Measurements from ENCODE around the gene DPYD.

The DPYD gene

DNA sequence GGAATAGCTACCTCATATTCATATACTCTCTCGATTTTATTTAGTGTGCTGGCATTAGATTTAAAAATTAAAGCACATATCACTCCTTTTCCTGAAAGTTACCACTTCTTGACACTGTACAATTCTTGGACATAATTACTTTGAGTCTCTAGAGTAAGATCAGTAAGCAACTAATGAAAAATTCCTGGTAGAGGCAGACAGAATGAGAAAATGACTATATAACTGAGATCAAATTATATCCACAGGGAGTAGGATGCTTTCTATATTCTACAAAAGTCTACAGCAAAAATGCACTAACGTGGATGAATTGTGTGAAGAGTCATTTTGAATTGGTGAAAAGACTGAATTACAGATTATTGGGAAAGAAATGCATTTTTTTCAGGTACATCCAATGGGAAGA lies 753.6 kb downstream of the DPYD start:
- Histone ChIP-seq H3K27ac (ENCODE audit: low read depth, low read length) (no peak overlapping the region), H3K36me3 (ENCODE audit: insufficient read depth, low read length) (no peaks in the 10 kb centered on the region), H3K9ac (ENCODE audit: low read depth, low read length) (no peak overlapping the region), H3K4me1 (ENCODE audit: insufficient read depth, low read length) (no peaks in the 10 kb centered on the region), H3K9me3 (ENCODE audit: insufficient read depth, low read depth, low read length) (0 out of 2 replicates have a peak, but pooled peaks cover 4% of the 10 kb centered on the region), H3K27me3 (ENCODE audit: insufficient read depth, low read length) (no peaks in the 10 kb centered on the region), H3K4me3 (ENCODE audit: low read length) (no peak overlapping the region)
- WGBS, result 69% methylated on average over 2 of the region's 2 CpGs

DNA sequence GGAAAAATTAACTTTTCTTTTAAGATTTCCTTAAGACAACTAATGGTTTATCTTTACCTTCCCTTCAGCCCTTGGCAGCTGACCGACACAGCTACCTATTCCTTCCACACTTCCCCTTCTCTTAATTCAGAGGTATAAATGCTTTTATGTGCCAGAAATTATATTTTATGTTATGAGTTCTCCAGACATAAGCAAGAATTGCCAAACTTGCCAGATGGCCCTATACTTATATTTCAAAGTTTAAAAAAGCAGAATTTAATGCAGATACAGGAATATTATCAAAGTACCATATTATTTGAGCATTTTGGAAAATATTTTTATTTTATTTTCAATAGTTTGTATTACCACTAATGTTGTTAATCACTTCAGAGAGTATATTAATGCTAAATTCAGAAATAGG lies 754.2 kb downstream of the DPYD start:
- no peak overlapping the region for H3K4me3 ChIP-seq (ENCODE audit: low read length)
- H3K9ac ChIP-seq (ENCODE audit: low read depth, low read length), result no peak overlapping the region
- no peaks in the 10 kb centered on the region for H3K4me1 ChIP-seq (ENCODE audit: insufficient read depth, low read length)
- 0 out of 2 replicates have a peak, but pooled peaks cover 4% of the 10 kb centered on the region for H3K9me3 ChIP-seq (ENCODE audit: insufficient read depth, low read depth, low read length)
- no peaks in the 10 kb centered on the region for H3K27me3 ChIP-seq (ENCODE audit: insufficient read depth, low read length)
- no peaks in the 10 kb centered on the region for H3K36me3 ChIP-seq (ENCODE audit: insufficient read depth, low read length)
- no peak overlapping the region for H3K27ac ChIP-seq (ENCODE audit: low read depth, low read length)
- WGBS, result 83% methylated on average over 1 of the region's 1 CpG

DNA sequence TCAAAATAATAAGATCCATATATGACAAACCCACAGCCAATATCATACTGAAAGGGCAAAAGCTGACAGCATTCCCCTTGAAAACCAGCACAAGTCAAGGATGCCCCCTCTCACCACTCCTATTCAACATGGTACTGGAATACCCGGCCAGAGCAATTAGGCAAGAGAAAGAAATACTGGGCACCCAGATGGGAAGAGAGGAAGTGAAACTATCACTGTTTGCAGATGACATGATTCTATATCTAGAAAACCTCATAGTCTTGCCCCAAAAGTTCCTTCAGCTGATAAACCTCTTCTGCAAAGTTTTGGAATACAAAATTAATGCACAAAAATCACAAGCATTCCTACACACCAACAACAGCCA lies 756.6 kb downstream of the DPYD start:
- Histone ChIP-seq H3K27me3 (ENCODE audit: insufficient read depth, low read length) (no peaks in the 10 kb centered on the region), H3K9ac (ENCODE audit: low read depth, low read length) (no peak overlapping the region), H3K4me1 (ENCODE audit: insufficient read depth, low read length) (no peaks in the 10 kb centered on the region), H3K9me3 (ENCODE audit: insufficient read depth, low read depth, low read length) (0 out of 2 replicates have a peak, but pooled peaks cover 4% of the 10 kb centered on the region), H3K4me3 (ENCODE audit: low read length) (no peak overlapping the region), H3K27ac (ENCODE audit: low read depth, low read length) (no peak overlapping the region), H3K36me3 (ENCODE audit: insufficient read depth, low read length) (no peaks in the 10 kb centered on the region)
- WGBS, result 100% methylated on average over 1 of the region's 1 CpG

DNA sequence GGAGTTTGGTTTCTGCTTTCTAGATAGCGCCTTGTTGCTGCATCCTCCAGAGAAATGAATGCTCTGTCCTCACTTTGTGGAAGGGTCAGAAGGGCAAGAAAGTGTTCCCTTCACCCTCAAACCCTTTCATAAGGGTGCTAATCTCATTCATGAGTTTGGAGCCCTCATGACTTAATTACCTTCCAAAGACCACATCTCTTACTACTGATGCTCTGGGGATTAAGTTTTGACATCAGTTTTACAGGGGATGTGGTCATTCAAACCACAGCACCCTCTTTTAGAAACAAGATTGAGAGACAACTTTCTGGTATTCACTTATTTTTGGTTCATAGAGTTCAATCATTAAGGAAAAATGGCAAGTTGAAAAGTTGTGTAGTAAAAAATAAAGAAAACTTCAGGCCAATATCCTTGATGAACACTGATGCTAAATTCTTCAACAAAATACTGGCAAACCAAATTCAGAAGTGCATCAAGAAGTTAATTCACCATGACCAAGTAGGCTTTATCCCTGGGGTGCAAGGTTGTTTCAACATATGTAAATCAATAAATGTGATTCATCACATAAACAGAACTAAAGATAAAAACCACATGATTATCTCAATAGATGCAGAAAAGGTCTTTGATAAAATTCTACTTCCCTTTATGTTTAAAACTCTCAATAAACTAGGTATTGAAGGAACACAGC lies 757.1 kb downstream of the DPYD start:
- Histone ChIP-seq H3K4me1 (ENCODE audit: insufficient read depth, low read length) (no peaks in the 10 kb centered on the region), H3K9me3 (ENCODE audit: insufficient read depth, low read depth, low read length) (0 out of 2 replicates have a peak, but pooled peaks cover 4% of the 10 kb centered on the region), H3K27me3 (ENCODE audit: insufficient read depth, low read length) (no peaks in the 10 kb centered on the region), H3K9ac (ENCODE audit: low read depth, low read length) (no peak overlapping the region), H3K4me3 (ENCODE audit: low read length) (no peak overlapping the region), H3K36me3 (ENCODE audit: insufficient read depth, low read length) (no peaks in the 10 kb centered on the region), H3K27ac (ENCODE audit: low read depth, low read length) (no peak overlapping the region)
- 100% methylated on average over 1 of the region's 1 CpG for WGBS

DNA sequence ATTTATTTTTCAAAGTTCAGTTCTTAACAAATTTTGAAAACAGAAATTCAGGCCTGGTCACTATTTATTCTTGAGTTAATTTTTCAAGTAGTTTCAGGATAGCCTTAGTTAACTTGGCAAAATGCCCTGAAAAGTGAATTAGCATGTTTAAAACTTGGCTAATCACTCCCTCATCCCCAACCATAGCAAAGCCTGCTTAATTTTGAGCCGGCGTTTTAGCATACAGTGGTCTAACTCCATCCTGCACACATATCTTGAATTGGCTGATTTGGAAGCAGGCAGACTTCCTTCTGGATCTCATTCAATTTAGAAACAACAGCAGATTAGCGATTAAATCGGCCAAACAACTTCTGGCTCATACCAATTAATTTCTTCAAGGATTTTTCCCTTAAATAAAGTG lies 760.0 kb downstream of the DPYD start:
- H3K36me3 ChIP-seq (ENCODE audit: insufficient read depth, low read length), result no peaks in the 10 kb centered on the region
- H3K9me3 ChIP-seq (ENCODE audit: insufficient read depth, low read depth, low read length), result 0 out of 2 replicates have a peak, but pooled peaks cover 4% of the 10 kb centered on the region
- H3K9ac ChIP-seq (ENCODE audit: low read depth, low read length), result no peak overlapping the region
- H3K4me3 ChIP-seq (ENCODE audit: low read length), result no peak overlapping the region
- 92% methylated on average over 4 of the region's 4 CpGs for WGBS
- no peaks in the 10 kb centered on the region for H3K27me3 ChIP-seq (ENCODE audit: insufficient read depth, low read length)
- no peak overlapping the region for H3K27ac ChIP-seq (ENCODE audit: low read depth, low read length)
- no peaks in the 10 kb centered on the region for H3K4me1 ChIP-seq (ENCODE audit: insufficient read depth, low read length)

DNA sequence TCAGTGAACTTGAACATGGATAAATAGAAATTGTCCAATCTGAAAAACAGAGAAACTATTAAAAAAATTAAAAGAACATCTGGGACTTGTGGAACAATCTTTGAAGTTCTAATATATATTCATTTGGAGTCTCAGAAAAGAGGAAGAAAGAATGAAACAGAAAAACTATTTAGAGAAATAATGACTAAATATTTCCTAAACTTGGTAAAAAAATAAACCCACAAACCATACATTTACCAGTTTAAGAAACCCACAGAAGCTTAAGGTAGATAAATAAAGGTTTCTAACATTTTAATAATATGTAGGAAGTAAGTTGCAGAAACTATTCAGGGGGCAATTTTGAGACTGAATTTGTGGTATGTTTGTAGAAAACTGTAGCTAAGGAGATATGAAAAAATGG lies 761.5 kb downstream of the DPYD start:
- H3K9me3 ChIP-seq (ENCODE audit: insufficient read depth, low read depth, low read length), result 0 out of 2 replicates have a peak, but pooled peaks cover 4% of the 10 kb centered on the region
- no peak overlapping the region for H3K27ac ChIP-seq (ENCODE audit: low read depth, low read length)
- no peaks in the 10 kb centered on the region for H3K27me3 ChIP-seq (ENCODE audit: insufficient read depth, low read length)
- H3K4me1 ChIP-seq (ENCODE audit: insufficient read depth, low read length), result no peaks in the 10 kb centered on the region
- no peaks in the 10 kb centered on the region for H3K36me3 ChIP-seq (ENCODE audit: insufficient read depth, low read length)
- H3K9ac ChIP-seq (ENCODE audit: low read depth, low read length), result no peak overlapping the region
- H3K4me3 ChIP-seq (ENCODE audit: low read length), result no peak overlapping the region

DNA sequence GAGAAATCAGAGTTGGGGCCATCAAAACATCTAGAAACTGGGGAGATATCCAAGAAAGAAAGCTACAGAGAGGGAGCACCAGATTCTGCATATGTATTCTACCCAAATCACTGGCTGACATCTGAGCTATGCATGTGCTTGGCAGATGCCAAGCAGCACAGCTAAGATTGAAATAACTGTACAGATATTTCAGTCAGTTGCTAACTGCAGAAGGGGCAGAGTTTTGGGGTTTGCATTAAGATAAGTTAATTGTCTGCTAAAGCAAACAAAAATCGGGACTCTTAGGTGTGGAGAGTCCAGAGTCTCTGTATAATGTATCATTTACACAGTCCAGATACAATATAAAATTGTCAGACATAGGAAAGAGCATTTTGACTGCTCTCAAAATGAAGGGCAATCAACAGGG lies 762.1 kb downstream of the DPYD start:
- H3K27ac ChIP-seq (ENCODE audit: low read depth, low read length), result no peak overlapping the region
- H3K36me3 ChIP-seq (ENCODE audit: insufficient read depth, low read length), result no peaks in the 10 kb centered on the region
- H3K9ac ChIP-seq (ENCODE audit: low read depth, low read length), result no peak overlapping the region
- H3K4me1 ChIP-seq (ENCODE audit: insufficient read depth, low read length), result no peaks in the 10 kb centered on the region
- H3K27me3 ChIP-seq (ENCODE audit: insufficient read depth, low read length), result no peaks in the 10 kb centered on the region
- 0 out of 2 replicates have a peak, but pooled peaks cover 4% of the 10 kb centered on the region for H3K9me3 ChIP-seq (ENCODE audit: insufficient read depth, low read depth, low read length)
- WGBS, result 100% methylated on average over 1 of the region's 1 CpG
- H3K4me3 ChIP-seq (ENCODE audit: low read length), result no peak overlapping the region

DNA sequence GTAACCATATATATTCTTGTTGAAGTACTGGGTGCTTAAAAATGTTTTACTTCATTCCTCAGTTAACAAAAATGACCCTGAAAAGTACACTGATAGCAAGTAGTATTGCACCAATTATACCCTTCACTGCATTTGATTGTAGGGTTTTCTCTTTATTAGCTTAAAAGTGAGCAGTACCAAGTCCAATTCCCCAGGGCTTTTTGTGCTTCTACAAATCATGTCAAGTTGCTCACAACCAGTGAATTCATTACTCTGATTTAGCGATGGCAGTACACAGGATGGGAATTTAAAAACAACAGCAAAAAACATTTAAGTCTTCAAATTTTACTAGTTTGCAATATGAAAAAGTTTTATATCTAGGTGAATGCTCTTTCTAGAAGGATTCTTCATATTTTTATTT lies 762.8 kb downstream of the DPYD start:
- Histone ChIP-seq H3K4me3 (ENCODE audit: low read length) (no peak overlapping the region), H3K4me1 (ENCODE audit: insufficient read depth, low read length) (no peaks in the 10 kb centered on the region), H3K27me3 (ENCODE audit: insufficient read depth, low read length) (no peaks in the 10 kb centered on the region), H3K9ac (ENCODE audit: low read depth, low read length) (no peak overlapping the region), H3K9me3 (ENCODE audit: insufficient read depth, low read depth, low read length) (no peaks in the 10 kb centered on the region), H3K27ac (ENCODE audit: low read depth, low read length) (no peak overlapping the region), H3K36me3 (ENCODE audit: insufficient read depth, low read length) (no peaks in the 10 kb centered on the region)
- WGBS, result no CpG with 5 or more reads among the region's 1 CpG

DNA sequence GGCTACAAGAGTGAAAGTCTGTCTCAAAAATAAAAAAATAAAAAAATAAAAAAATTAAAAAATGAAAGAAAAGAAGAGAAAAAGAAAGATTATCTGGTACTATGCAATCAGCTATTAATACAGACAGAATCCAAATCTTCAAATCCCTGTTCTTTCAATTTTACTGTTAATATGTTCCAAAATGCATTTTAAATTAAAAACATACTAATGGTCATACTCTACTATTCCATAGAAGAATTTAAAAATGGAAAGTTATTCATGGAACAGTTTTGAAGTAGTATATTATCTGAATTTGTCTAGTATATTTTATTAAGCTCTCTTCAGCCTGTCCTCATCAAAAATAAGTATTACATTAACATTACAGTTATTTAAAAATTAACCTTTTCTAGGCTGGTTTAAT lies 769.2 kb downstream of the DPYD start:
- Histone ChIP-seq H3K9me3 (ENCODE audit: insufficient read depth, low read depth, low read length) (no peaks in the 10 kb centered on the region), H3K4me1 (ENCODE audit: insufficient read depth, low read length) (no peaks in the 10 kb centered on the region), H3K27me3 (ENCODE audit: insufficient read depth, low read length) (no peaks in the 10 kb centered on the region), H3K36me3 (ENCODE audit: insufficient read depth, low read length) (no peaks in the 10 kb centered on the region), H3K4me3 (ENCODE audit: low read length) (no peak overlapping the region), H3K27ac (ENCODE audit: low read depth, low read length) (no peak overlapping the region), H3K9ac (ENCODE audit: low read depth, low read length) (no peak overlapping the region)

DNA sequence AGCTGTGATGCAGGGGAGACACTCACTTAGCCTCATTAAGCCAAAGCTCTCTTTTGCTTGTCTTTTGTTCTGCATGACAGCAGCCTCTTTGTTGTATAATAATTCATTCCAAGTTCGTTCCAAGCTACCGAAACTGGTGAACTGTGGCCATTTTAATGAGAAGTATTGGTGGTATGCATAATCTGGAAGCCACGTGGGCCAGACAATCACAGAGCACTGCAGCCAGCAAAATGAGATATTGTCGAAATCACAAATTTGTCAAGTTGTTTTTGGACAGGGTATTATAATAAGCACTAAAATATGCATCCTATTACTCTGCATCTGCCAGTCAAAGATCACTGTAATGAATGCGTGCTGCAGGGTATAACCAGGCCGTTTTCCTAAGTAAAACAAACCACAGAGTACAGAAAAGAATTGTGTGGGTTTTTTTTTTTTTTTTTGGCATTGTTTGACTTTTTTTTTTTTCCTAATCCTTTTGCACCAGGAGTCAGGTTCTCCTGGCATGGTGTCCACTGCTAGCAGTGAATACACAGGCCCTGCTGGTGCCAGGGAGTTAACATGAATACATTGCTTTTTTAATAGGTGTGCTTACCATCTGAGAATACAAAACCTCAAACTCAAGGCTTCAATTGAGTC lies 775.4 kb downstream of the DPYD start:
- Histone ChIP-seq H3K4me3 (ENCODE audit: low read length) (no peak overlapping the region), H3K9me3 (ENCODE audit: insufficient read depth, low read depth, low read length) (no peaks in the 10 kb centered on the region), H3K27me3 (ENCODE audit: insufficient read depth, low read length) (no peaks in the 10 kb centered on the region), H3K27ac (ENCODE audit: low read depth, low read length) (no peak overlapping the region), H3K9ac (ENCODE audit: low read depth, low read length) (no peak overlapping the region), H3K36me3 (ENCODE audit: insufficient read depth, low read length) (no peaks in the 10 kb centered on the region), H3K4me1 (ENCODE audit: insufficient read depth, low read length) (0 out of 2 replicates have a peak, but pooled peaks cover 5% of the 10 kb centered on the region)
- 83% methylated on average over 6 of the region's 6 CpGs for WGBS

DNA sequence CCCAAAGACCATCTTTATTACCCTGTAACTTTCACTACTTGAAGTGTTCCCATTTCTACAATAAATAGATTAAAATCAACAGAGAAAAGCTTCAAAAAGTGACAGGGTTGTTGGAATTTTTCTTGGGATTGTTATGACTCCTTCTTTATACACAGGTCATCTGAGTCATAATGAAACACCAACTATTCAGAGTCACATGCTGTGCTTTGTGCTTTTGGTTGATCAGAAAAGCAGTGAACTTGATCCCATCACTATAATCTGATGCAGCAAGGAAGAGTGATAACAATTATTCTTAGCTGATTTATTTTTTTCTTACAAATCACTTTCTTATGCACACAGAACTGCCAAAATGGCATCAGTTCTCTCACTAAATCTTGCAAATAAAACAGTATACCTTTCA lies 776.3 kb downstream of the DPYD start:
- H3K36me3 ChIP-seq (ENCODE audit: insufficient read depth, low read length), result no peaks in the 10 kb centered on the region
- H3K4me1 ChIP-seq (ENCODE audit: insufficient read depth, low read length), result 0 out of 2 replicates have a peak, but pooled peaks cover 5% of the 10 kb centered on the region
- no peaks in the 10 kb centered on the region for H3K27me3 ChIP-seq (ENCODE audit: insufficient read depth, low read length)
- no peak overlapping the region for H3K4me3 ChIP-seq (ENCODE audit: low read length)
- no peak overlapping the region for H3K9ac ChIP-seq (ENCODE audit: low read depth, low read length)
- H3K9me3 ChIP-seq (ENCODE audit: insufficient read depth, low read depth, low read length), result no peaks in the 10 kb centered on the region
- H3K27ac ChIP-seq (ENCODE audit: low read depth, low read length), result no peak overlapping the region
